Erythroblast (primary cell): Measurements from ENCODE around the gene RNASE1.
"Not testable (repeated sequence)": the region's sequence is repeated elsewhere in the genome, so short reads cannot be mapped to it uniquely, and the experiment has no call there.

ENCODE experiments used
- GATA1 ChIP-seq: IDR thresholded peaks from 2 replicates; pipeline ENCODE4 v1.6.1; 2011; ENCODE audit warnings: low read depth, mild to moderate bottlenecking, control low read depth, low read length, moderate library complexity
- POLR2A ChIP-seq: IDR thresholded peaks from 2 replicates; pipeline ENCODE4 v1.6.1; 2011; ENCODE audit warnings: mild to moderate bottlenecking, low read length

- TF ChIP-seq POLR2A, GATA1: not testable (repeated sequence)
These were observed 19.0 kb upstream of the RNASE1 start for GRCh38 chr14:20821521-20822108.
